Upper lobe of left lung (tissue), 4 donors: ENCODE measurements around the gene IFI30.

Experiments used
- EP300 ChIP-seq, 4 donors: sonication (generic); formaldehyde crosslinking; IDR thresholded peaks; one replicate each; pipeline ENCODE4 v1.5.1; 2017; ENCODE audit warnings: antibody characterized with exemption in 4 of 4, control low read depth in 2 of 4
- POLR2AphosphoS5 ChIP-seq, 2 donors: sonication (generic); formaldehyde crosslinking; IDR thresholded peaks; one replicate each; pipeline ENCODE4 v1.5.1; 2017; ENCODE audit warnings: antibody characterized with exemption in 2 of 2
- TF ChIP-seq, protein P1 (sequence below), 6 experiments: fragments of 450-650 bp in 4 of 6; fragments of 200-600 bp in 2 of 6; sonication (generic) in 2 of 6; IDR thresholded peaks; one replicate each; pipeline ENCODE4 v1.5.1; 2016 to 2019; ENCODE audit warnings: antibody characterized with exemption in 6 of 6

DNA sequence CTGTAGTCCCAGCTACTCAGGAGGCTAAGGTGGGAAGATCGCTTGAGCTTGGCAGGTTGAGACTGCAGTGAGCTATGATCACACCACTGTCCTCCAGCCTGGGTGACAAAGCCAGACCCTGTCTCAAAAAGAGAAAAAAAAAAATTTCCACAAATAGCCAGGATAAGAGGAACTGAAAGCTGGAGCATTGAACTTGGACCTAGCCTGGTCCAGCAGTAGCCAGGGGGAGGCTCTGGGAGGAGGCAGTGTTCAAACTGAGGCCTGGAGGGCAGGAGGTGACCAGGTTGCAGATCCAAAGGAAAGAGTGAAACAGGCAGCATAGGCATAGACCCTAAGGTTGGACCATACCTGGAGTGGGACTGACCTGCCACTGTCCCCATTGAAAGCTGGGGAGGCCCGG lies 47.5 kb upstream of the IFI30 start:
- TF ChIP-seq, protein P1, sequence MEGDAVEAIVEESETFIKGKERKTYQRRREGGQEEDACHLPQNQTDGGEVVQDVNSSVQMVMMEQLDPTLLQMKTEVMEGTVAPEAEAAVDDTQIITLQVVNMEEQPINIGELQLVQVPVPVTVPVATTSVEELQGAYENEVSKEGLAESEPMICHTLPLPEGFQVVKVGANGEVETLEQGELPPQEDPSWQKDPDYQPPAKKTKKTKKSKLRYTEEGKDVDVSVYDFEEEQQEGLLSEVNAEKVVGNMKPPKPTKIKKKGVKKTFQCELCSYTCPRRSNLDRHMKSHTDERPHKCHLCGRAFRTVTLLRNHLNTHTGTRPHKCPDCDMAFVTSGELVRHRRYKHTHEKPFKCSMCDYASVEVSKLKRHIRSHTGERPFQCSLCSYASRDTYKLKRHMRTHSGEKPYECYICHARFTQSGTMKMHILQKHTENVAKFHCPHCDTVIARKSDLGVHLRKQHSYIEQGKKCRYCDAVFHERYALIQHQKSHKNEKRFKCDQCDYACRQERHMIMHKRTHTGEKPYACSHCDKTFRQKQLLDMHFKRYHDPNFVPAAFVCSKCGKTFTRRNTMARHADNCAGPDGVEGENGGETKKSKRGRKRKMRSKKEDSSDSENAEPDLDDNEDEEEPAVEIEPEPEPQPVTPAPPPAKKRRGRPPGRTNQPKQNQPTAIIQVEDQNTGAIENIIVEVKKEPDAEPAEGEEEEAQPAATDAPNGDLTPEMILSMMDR (IDR thresholded peaks at IDR 0.05), result no peak
- no peak for TF ChIP-seq POLR2AphosphoS5 (IDR thresholded peaks at IDR 0.05)
- no peak for TF ChIP-seq EP300 (IDR thresholded peaks at IDR 0.05)
